Breast epithelium (tissue), 3 donors: ENCODE measurements around the gene TP63.

ENCODE experiments used
- POLR2A ChIP-seq: fragments of 450-650 bp; IDR thresholded peaks from one replicate; pipeline ENCODE4 v1.6.1; 2016; ENCODE audit warnings: antibody characterized with exemption, mild to moderate bottlenecking, moderate library complexity
- TF ChIP-seq, protein P1 (sequence below), 3 donors: fragments of 450-650 bp; IDR thresholded peaks; one replicate each; pipeline ENCODE4 v1.5.1; 2016 to 2017; ENCODE audit warnings: antibody characterized with exemption in 3 of 3, mild to moderate bottlenecking in 3 of 3, moderate library complexity in 3 of 3

GRCh38 chr3:189744235-189744634, 113.0 kb downstream of the TP63 start:
- TF ChIP-seq, protein P1, sequence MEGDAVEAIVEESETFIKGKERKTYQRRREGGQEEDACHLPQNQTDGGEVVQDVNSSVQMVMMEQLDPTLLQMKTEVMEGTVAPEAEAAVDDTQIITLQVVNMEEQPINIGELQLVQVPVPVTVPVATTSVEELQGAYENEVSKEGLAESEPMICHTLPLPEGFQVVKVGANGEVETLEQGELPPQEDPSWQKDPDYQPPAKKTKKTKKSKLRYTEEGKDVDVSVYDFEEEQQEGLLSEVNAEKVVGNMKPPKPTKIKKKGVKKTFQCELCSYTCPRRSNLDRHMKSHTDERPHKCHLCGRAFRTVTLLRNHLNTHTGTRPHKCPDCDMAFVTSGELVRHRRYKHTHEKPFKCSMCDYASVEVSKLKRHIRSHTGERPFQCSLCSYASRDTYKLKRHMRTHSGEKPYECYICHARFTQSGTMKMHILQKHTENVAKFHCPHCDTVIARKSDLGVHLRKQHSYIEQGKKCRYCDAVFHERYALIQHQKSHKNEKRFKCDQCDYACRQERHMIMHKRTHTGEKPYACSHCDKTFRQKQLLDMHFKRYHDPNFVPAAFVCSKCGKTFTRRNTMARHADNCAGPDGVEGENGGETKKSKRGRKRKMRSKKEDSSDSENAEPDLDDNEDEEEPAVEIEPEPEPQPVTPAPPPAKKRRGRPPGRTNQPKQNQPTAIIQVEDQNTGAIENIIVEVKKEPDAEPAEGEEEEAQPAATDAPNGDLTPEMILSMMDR (IDR thresholded peaks at IDR 0.05), result no peak
- TF ChIP-seq POLR2A, result no peak
